HG03139 (cell line): Measurements from ENCODE around the gene SAYSD1.

Experiments used
- ATAC-seq: cut with Tn5 transposase; IDR thresholded peaks from one replicate; pipeline ENCODE4 v1.9.1; 2021; ENCODE audit not compliant: unreplicated experiment

SAYSD1 gene

GRCh38 chr6:39108041-39108839, 6.7 kb downstream of the SAYSD1 start:
- no peak for ATAC-seq

- no peak for ATAC-seq
Measured at GRCh38 chr6:39107641-39108040, 7.3 kb downstream of the SAYSD1 start.

- ATAC-seq, result no peak
Measured at GRCh38 chr6:39107034-39107433, 8.0 kb downstream of the SAYSD1 start.

- ATAC-seq, result no peak
Measured at GRCh38 chr6:39104528-39104927, 10.5 kb downstream of the SAYSD1 start.

GRCh38 chr6:39102821-39103136, 12.2 kb downstream of the SAYSD1 start:
- ATAC-seq, result no peak

- no peak for ATAC-seq
Measured at GRCh38 chr6:39102071-39102820, 12.7 kb downstream of the SAYSD1 start.

GRCh38 chr6:39100358-39100757, 14.6 kb downstream of the SAYSD1 start:
- ATAC-seq, result no peak

GRCh38 chr6:39095578-39095977, 19.4 kb downstream of the SAYSD1 start:
- ATAC-seq, result no peak

GRCh38 chr6:39093149-39093708, 21.8 kb downstream of the SAYSD1 start:
- no peak for ATAC-seq

- ATAC-seq, result no peak
Measured at GRCh38 chr6:39092124-39092523, 22.9 kb downstream of the SAYSD1 start.

GRCh38 chr6:39091220-39091619, 23.8 kb downstream of the SAYSD1 start:
- ATAC-seq, result no peak

GRCh38 chr6:39090036-39090435, 24.9 kb downstream of the SAYSD1 start:
- ATAC-seq, result no peak

- ATAC-seq, result no peak
Measured at GRCh38 chr6:39088331-39088730, 26.7 kb downstream of the SAYSD1 start.

- ATAC-seq, result no peak
Measured at GRCh38 chr6:39087197-39087596, 27.8 kb downstream of the SAYSD1 start.

GRCh38 chr6:39086711-39087110, 28.3 kb downstream of the SAYSD1 start:
- ATAC-seq, result no peak

- no peak for ATAC-seq
Measured at GRCh38 chr6:39086294-39086693, 28.7 kb downstream of the SAYSD1 start.

GRCh38 chr6:39085129-39085797, 29.7 kb downstream of the SAYSD1 start:
- no peak for ATAC-seq

GRCh38 chr6:39084506-39084905, 30.5 kb downstream of the SAYSD1 start:
- no peak for ATAC-seq

GRCh38 chr6:39083231-39083634, 31.8 kb downstream of the SAYSD1 start:
- no peak for ATAC-seq

- ATAC-seq, result no peak
Measured at GRCh38 chr6:39082310-39082709, 32.7 kb downstream of the SAYSD1 start.

- no peak for ATAC-seq
Measured at GRCh38 chr6:39080246-39080875, 34.6 kb downstream of the SAYSD1 start.
